Measurements from ENCODE around the gene ABLIM1. TPM values are rescaled to one million over a fixed set of nuclear protein-coding genes. Genes with fewer than 3 reads are reported as not detected.
A peak's percentile ranks its signal among the peaks of the same experiment; 100 is the strongest.

ABLIM1 gene
- 100 to 1,000 TPM in 3 of 4 donors, 10 to 100 TPM in 1; 84.7 to 203 (median 150) TPM for total RNA-seq

- Histone ChIP-seq H3K36me3 (no peaks in the 10 kb centered on the region), H3K4me3 (no peak within 1 kb of the TSS), H3K4me1 (peaks cover 0 to 28% of the 10 kb centered on the region in 2 donors), H3K27ac (peak within 1 kb of the TSS in 2 of 4 donors; percentile 12 to 16), H3K9me3 (no peaks in the 10 kb centered on the region), H3K27me3 (no peaks in the 10 kb centered on the region)
- TF ChIP-seq POLR2A (IDR thresholded peaks at IDR 0.05) (no peak), CTCF (IDR thresholded peaks at IDR 0.05 in 4 of 5, conservative IDR thresholded peaks at IDR 0.05 in 1 of 5) (no peak)
- ATAC-seq (no peak), DNase-seq (no peak)
- in situ Hi-C loops (cut with MboI; ENCODE audit: low sequenced_read_pairs in 4 of 4): no loop called here
- intact Hi-C loops (cut with DNase I; ENCODE audit: low total_unique reads): no loop called here
These were observed at the start of gene ABLIM1 for GRCh38 chr10:114658175-114658574. Gene ABLIM1 (minus strand): TSS chr10:114658275. CDS start chr10:114658200, 75 bp downstream.

DNA sequence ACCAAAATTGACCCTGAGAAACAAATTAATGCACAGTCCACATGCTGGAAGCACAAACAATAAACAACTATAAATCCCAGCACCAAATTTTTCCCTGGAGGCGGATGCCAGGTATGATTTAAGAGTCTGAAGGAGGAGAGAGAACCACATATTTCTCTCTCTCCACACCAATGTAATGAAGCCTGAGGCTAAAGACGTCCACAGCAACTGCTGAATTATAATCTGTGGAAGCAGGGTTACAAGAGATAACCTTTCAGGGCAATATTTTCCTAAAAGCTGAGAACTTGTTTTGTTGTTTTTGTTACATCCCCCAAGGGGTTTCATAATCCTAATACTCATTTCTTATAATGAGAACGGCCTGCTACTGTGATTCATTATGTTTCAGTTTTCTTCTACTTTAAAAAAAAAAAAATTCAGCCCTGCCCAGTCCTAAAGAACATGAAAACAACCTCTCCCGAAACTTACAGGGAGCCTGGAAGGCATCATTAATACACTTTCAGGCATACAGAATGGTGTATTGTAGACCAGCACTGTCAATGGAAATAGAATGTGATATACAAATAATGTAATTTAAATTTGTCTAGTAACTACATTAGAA lies 48.5 kb upstream of the ABLIM1 start:
- H3K27ac ChIP-seq: peak overlapping the region in 3 of 4 donors; percentile 55 to 66 (median 61)
- H3K4me3 ChIP-seq: no peak overlapping the region
- no peaks in the 10 kb centered on the region for H3K9me3 ChIP-seq
- in situ Hi-C loops (cut with MboI; ENCODE audit: low sequenced_read_pairs in 4 of 4) (loop anchor here in 3 of 4 donors (5.0 to 10.0 kb wide), 3 partner anchors 154 to 242 kb away; no protein-coding TSS in a partner anchor), intact Hi-C loops (cut with DNase I; ENCODE audit: low total_unique reads) (no loop called here)
- no peaks in the 10 kb centered on the region for H3K36me3 ChIP-seq
- TF ChIP-seq CTCF (IDR thresholded peaks at IDR 0.05 in 4 of 5, conservative IDR thresholded peaks at IDR 0.05 in 1 of 5) (no peak), POLR2A (IDR thresholded peaks at IDR 0.05) (no peak)
- H3K27me3 ChIP-seq: no peaks in the 10 kb centered on the region
- H3K4me1 ChIP-seq: peaks cover 0 to 8% of the 10 kb centered on the region in 2 donors
- ATAC-seq (no peak), DNase-seq (no peak)

- no peaks in the 10 kb centered on the region for H3K9me3 ChIP-seq
- TF ChIP-seq CTCF (IDR thresholded peaks at IDR 0.05 in 4 of 5, conservative IDR thresholded peaks at IDR 0.05 in 1 of 5) (no peak), POLR2A (IDR thresholded peaks at IDR 0.05) (no peak)
- no peak for DNase-seq
- no peak for ATAC-seq
- H3K4me3 ChIP-seq: no peak overlapping the region
- intact Hi-C loops (cut with DNase I; ENCODE audit: low total_unique reads): loop anchor here (2.0 to 5.0 kb wide), 3 partner anchors 72 to 232 kb away; no protein-coding TSS in a partner anchor
- in situ Hi-C loops (cut with MboI; ENCODE audit: low sequenced_read_pairs in 4 of 4): loop anchor here in 3 of 4 donors (5.0 to 10.0 kb wide), 3 partner anchors 152 to 240 kb away; no protein-coding TSS in a partner anchor
- peaks cover 0 to 8% of the 10 kb centered on the region in 2 donors for H3K4me1 ChIP-seq
- H3K36me3 ChIP-seq: no peaks in the 10 kb centered on the region
- peak overlapping the region in 1 of 4 donors; percentile 26 for H3K27ac ChIP-seq
- no peaks in the 10 kb centered on the region for H3K27me3 ChIP-seq
These were observed 46.6 kb upstream of the ABLIM1 start for GRCh38 chr10:114704679-114705078.

DNA sequence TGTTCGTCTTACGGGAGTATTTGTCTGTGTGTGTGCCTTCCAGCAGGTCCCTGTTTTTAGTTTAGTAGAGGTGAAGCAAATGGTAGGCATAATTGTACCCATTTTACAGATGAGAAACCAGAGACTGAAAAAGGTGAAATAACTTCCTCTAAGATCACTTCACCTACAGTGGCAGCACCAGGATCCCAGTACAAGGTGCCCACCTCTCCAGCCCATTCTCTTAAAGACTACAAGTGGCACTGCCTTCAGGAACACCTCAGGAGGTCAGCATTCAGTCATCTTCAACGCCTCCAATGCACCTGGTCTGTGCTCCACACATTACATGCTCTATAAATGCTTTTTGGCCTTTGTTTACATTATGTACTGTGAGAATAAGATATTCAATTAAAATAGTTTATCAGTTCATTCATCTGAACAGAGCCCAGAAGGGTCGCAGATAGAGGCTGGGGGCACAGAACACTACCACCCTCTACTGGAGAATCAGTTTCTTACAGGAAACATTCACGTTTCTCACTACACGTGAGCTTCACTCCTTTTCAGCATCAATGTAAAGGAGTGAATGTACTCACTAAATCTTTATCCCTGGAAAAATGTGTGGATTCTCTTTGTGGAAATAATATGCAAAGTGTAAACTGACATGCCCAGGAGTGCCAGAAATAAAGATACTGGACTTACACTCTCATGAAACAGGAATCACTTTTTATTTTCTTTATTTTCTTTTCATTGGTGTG lies 45.5 kb upstream of the ABLIM1 start:
- ATAC-seq: peak; percentile 28 to 68
- peak overlapping the region in 2 of 4 donors; percentile 18 to 35 for H3K27ac ChIP-seq
- no peaks in the 10 kb centered on the region for H3K36me3 ChIP-seq
- in situ Hi-C loops (cut with MboI; ENCODE audit: low sequenced_read_pairs in 4 of 4): loop anchor here in 3 of 4 donors (5.0 to 10.0 kb wide), 3 partner anchors 151 to 239 kb away; no protein-coding TSS in a partner anchor
- intact Hi-C loops (cut with DNase I; ENCODE audit: low total_unique reads): loop anchor here (2.0 to 5.0 kb wide), 3 partner anchors 71 to 231 kb away; no protein-coding TSS in a partner anchor
- no peak for DNase-seq
- no peaks in the 10 kb centered on the region for H3K27me3 ChIP-seq
- no peaks in the 10 kb centered on the region for H3K9me3 ChIP-seq
- H3K4me3 ChIP-seq: no peak overlapping the region
- peaks cover 0 to 7% of the 10 kb centered on the region in 2 donors for H3K4me1 ChIP-seq
- TF ChIP-seq POLR2A (IDR thresholded peaks at IDR 0.05) (no peak), CTCF (IDR thresholded peaks at IDR 0.05 in 4 of 5, conservative IDR thresholded peaks at IDR 0.05 in 1 of 5) (peak; percentile 41 to 71 (median 62))
